HepG2 (cell line): ENCODE data around the gene SZRD1. TPM values are rescaled to one million over a fixed set of nuclear protein-coding genes. Genes with fewer than 3 reads are reported as not detected.

Experiments used
- ATAC-seq: fragments of 200-7000 bp; cut with Tn5 transposase; 3 replicates; pipeline ENCODE4 v1.9.1; 2020; ENCODE audit warnings: mild to moderate bottlenecking, moderate library complexity
- BruUV-seq: library from RNA; stranded (reverse); fragments of 400-500 nt; replicated peaks from 2 replicates; lab custom pipeline; 2021; lab: Mats Ljungman, UMichigan
- CTCF ChIA-PET: fragments of 300-600 bp; formaldehyde crosslinking; extraction: SDS; loops from one replicate; lab custom pipeline; 2021; ENCODE audit warnings: low total read pairs, inconsistent platforms, low intra/inter-chr PET ratio; lab: Yijun Ruan, JAX
- POLR2A ChIA-PET: fragments of 350-600 bp; sonication (Branson Sonifier 250); formaldehyde crosslinking; loops from one replicate; lab custom pipeline; 2020; ENCODE audit warnings: antibody characterized with exemption, inconsistent platforms; lab: Yijun Ruan, JAX
- DNase-seq: peaks from one replicate; pipeline ENCODE4 v3.0.0-alpha.2; 2015; ENCODE audit warnings: low spot score
- FAIRE-seq: peaks from 3 replicates; lab custom pipeline; 2011; peaks lifted over from hg19 to GRCh38; lab: Jason Lieb, UNC
- H2AFZ ChIP-seq: one replicate; pipeline ENCODE4 v1.6.1; 2011; ENCODE audit warnings: low read length, inconsistent platforms
- H3K27ac ChIP-seq: fragments of 300-600 bp; 3 replicates; pipeline ENCODE4 v1.8.0; 2011; ENCODE audit warnings: mixed run types, mild to moderate bottlenecking, mixed read lengths, low read length, inconsistent platforms; ENCODE audit not compliant: insufficient read depth; ENCODE audit errors: extremely low read length
- H3K27me3 ChIP-seq, 2 experiments: fragments of 200-600 bp in 1 of 2; 2 replicates in 1 of 2; 3 replicates in 1 of 2; pipeline versions ENCODE4 v1.6.0 to v1.8.0; 2011; ENCODE audit warnings: low read length in 2 of 2, mild to moderate bottlenecking in 2 of 2, moderate library complexity in 2 of 2, inconsistent platforms in 1 of 2; ENCODE audit not compliant: insufficient read depth in 2 of 2, control insufficient read depth in 1 of 2
- H3K36me3 ChIP-seq, 2 experiments: fragments of 200-600 bp in 1 of 2; replicated peaks in 1 of 2; 2 replicates in 1 of 2; 3 replicates in 1 of 2; pipeline versions ENCODE4 v1.5.1 to v1.8.0; 2011; ENCODE audit warnings: low read length in 2 of 2, inconsistent platforms in 1 of 2; ENCODE audit not compliant: insufficient read depth in 2 of 2, control insufficient read depth in 1 of 2
- H3K4me1 ChIP-seq: 2 replicates; pipeline ENCODE4 v1.5.1; 2012; ENCODE audit warnings: low read length, inconsistent platforms; ENCODE audit not compliant: insufficient read depth
- H3K4me2 ChIP-seq: 2 replicates; pipeline ENCODE4 v1.6.0; 2011; ENCODE audit warnings: low read depth, low read length, inconsistent platforms
- H3K4me3 ChIP-seq, 3 experiments: fragments of 200-600 bp in 1 of 3; sonication (generic), shearing (Covaris generic) in 1 of 3; replicated peaks in 1 of 3; 2 replicates each; pipeline ENCODE4 v1.5.1; 2011 to 2016; ENCODE audit warnings: low read length in 3 of 3, inconsistent platforms in 2 of 3, low read depth in 2 of 3, mild to moderate bottlenecking in 2 of 3, control low read depth in 1 of 3, mixed read lengths in 1 of 3; ENCODE audit not compliant: insufficient read depth in 1 of 3
- H3K79me2 ChIP-seq: one replicate; pipeline ENCODE4 v1.6.1; 2011; ENCODE audit warnings: low read length, inconsistent platforms; ENCODE audit not compliant: insufficient read depth
- H3K9ac ChIP-seq: 2 replicates; pipeline ENCODE4 v1.6.0; 2011; ENCODE audit warnings: mild to moderate bottlenecking, low read depth, low read length, inconsistent platforms; ENCODE audit not compliant: insufficient read depth
- H3K9me3 ChIP-seq: 2 replicates; pipeline ENCODE4 v1.5.1; 2012; ENCODE audit warnings: mild to moderate bottlenecking, low read length
- H4K20me1 ChIP-seq: 2 replicates; pipeline ENCODE4 v1.6.0; 2011; ENCODE audit warnings: inconsistent platforms, mild to moderate bottlenecking, low read length, moderate library complexity; ENCODE audit not compliant: insufficient read depth
- CHD4 ChIP-seq: fragments of 200-600 bp; sonication (generic); IDR thresholded peaks from 2 replicates; pipeline ENCODE4 v1.7.0; 2017; ENCODE audit warnings: mild to moderate bottlenecking, low read length, borderline replicate concordance
- FIP1L1 ChIP-seq: fragments of 200-400 bp; formaldehyde crosslinking; IDR thresholded peaks from 2 replicates; pipeline ENCODE4 v1.6.1; 2018; ENCODE audit warnings: low read depth, mild to moderate bottlenecking, low read length, moderate library complexity, borderline replicate concordance; ENCODE audit not compliant: insufficient read depth
- FLYWCH1 ChIP-seq: sonication (generic); formaldehyde crosslinking; IDR thresholded peaks from 2 replicates; pipeline ENCODE4 v1.8.1; 2023; ENCODE audit warnings: mild to moderate bottlenecking, missing genetic modification reagents
- HHEX ChIP-seq: IDR thresholded peaks from 2 replicates; pipeline ENCODE4 v1.6.1; 2016; ENCODE audit warnings: control low read depth
- KDM3A ChIP-seq: IDR thresholded peaks from 2 replicates; pipeline ENCODE4 v1.6.1; 2018; ENCODE audit warnings: low read depth, missing compliant biosample characterization
- KLF13 ChIP-seq: sonication (generic); formaldehyde crosslinking; IDR thresholded peaks from 2 replicates; pipeline ENCODE4 v1.4.0; 2020; ENCODE audit warnings: mild to moderate bottlenecking, missing genetic modification reagents
- NBN ChIP-seq: fragments of 450-650 bp; conservative IDR thresholded peaks from 2 replicates; pipeline ENCODE4 v1.6.1; 2017
- NFE2L1 ChIP-seq: sonication (generic); formaldehyde crosslinking; IDR thresholded peaks from 2 replicates; pipeline ENCODE4 v1.4.0; 2020; ENCODE audit warnings: missing genetic modification reagents, mild to moderate bottlenecking, borderline replicate concordance
- NR2F2 ChIP-seq: IDR thresholded peaks from 2 replicates; pipeline ENCODE4 v1.6.1; 2012; ENCODE audit warnings: low read depth, inconsistent platforms, borderline replicate concordance
- ONECUT2 ChIP-seq: sonication (generic); formaldehyde crosslinking; IDR thresholded peaks from 2 replicates; pipeline ENCODE4 v1.4.0; 2020; ENCODE audit warnings: missing genetic modification reagents
- PHF8 ChIP-seq: sonication (generic); formaldehyde crosslinking; IDR thresholded peaks from 2 replicates; pipeline ENCODE4 v1.5.0; 2020; ENCODE audit warnings: missing genetic modification reagents
- SIN3B ChIP-seq: fragments of 150-350 bp; IDR thresholded peaks from 2 replicates; pipeline ENCODE4 v1.6.1; 2014; ENCODE audit warnings: low read length
- SOX5 ChIP-seq: IDR thresholded peaks from 2 replicates; pipeline ENCODE4 v1.6.1; 2016; ENCODE audit warnings: borderline replicate concordance
- STAT5B ChIP-seq: sonication (generic); formaldehyde crosslinking; IDR thresholded peaks from 2 replicates; pipeline ENCODE4 v1.4.0; 2020; ENCODE audit warnings: missing genetic modification reagents
- TBP ChIP-seq: sonication (generic); formaldehyde crosslinking; IDR thresholded peaks from 2 replicates; pipeline ENCODE4 v1.5.0; 2020; ENCODE audit warnings: missing genetic modification reagents
- WIZ ChIP-seq: sonication (generic); formaldehyde crosslinking; IDR thresholded peaks from 2 replicates; pipeline ENCODE4 v1.5.1; 2020; ENCODE audit warnings: mild to moderate bottlenecking, missing genetic modification reagents
- ZC3H13 ChIP-seq: sonication (generic); formaldehyde crosslinking; IDR thresholded peaks from 2 replicates; pipeline ENCODE4 v1.8.1; 2023; ENCODE audit warnings: mild to moderate bottlenecking, missing genetic modification reagents, moderate library complexity
- ZNF326 ChIP-seq: sonication (generic); formaldehyde crosslinking; IDR thresholded peaks from 2 replicates; pipeline ENCODE4 v1.4.0; 2020; ENCODE audit warnings: missing genetic modification reagents, borderline replicate concordance
- ZNF431 ChIP-seq: sonication (generic); formaldehyde crosslinking; IDR thresholded peaks from 2 replicates; pipeline ENCODE4 v1.9.0; 2022; ENCODE audit warnings: missing genetic modification reagents, low read depth, mild to moderate bottlenecking, borderline replicate concordance
- ZNF562 ChIP-seq: sonication (generic); formaldehyde crosslinking; IDR thresholded peaks from 2 replicates; pipeline ENCODE4 v1.8.0; 2022; ENCODE audit warnings: missing genetic modification reagents, borderline replicate concordance
- ZNF569 ChIP-seq: sonication (generic); formaldehyde crosslinking; IDR thresholded peaks from 2 replicates; pipeline ENCODE4 v1.5.0; 2020; ENCODE audit warnings: mild to moderate bottlenecking, missing genetic modification reagents, moderate library complexity, borderline replicate concordance
- WGBS: methylation state at CpG from one replicate; pipeline ENCODE4 v1.1.6; 2017; ENCODE audit warnings: low lambda C conversion rate; 5-methylcytosine and 5-hydroxymethylcytosine counted together
- in situ Hi-C: cut with HindIII; loops from 2 replicates; pipeline ENCODE4 v1.10.0; 2017; ENCODE audit warnings: low pct_unique_long_range_greater_than_20kb; ENCODE audit not compliant: extremely low pct_ligation_motif_present
- intact Hi-C: fragments of 100-400 bp; cut with micrococcal nuclease; formaldehyde crosslinking; loops from one replicate; pipeline ENCODE4 v1.10.0; 2022; ENCODE audit not compliant: unreplicated experiment
- polyA plus RNA-seq, 8 experiments: library from polyadenylated mRNA; depleted of rRNA in 3 of 8; stranded (reverse) in 7 of 8; unstranded in 1 of 8; fragments of >200 nt; fragmentation: Illumina TruSeq in 4 of 8; extraction: Trizol in 4 of 8; gene quantifications; 2 replicates each; pipeline versions ENCODE4 v1.2.1 to v1.2.3, GENCODE V29; 2011 to 2016; ENCODE audit warnings: low read depth in 4 of 8, missing spikeins in 1 of 8, mixed read lengths in 1 of 8; ENCODE audit not compliant: insufficient read depth in 1 of 8
- total RNA-seq, 5 experiments: library from RNA; depleted of rRNA; stranded (reverse); fragments of >200 nt; fragmentation: Illumina TruSeq; extraction: Trizol; gene quantifications; 2 replicates each; pipeline ENCODE4 v1.2.3, GENCODE V29; 2016; ENCODE audit warnings: low read depth in 1 of 5
- TF ChIP-seq, protein P1 (sequence below): IDR thresholded peaks from 2 replicates; pipeline ENCODE4 v1.6.1; 2016; ENCODE audit warnings: low read depth, control low read depth
- TF ChIP-seq, protein P2 (sequence below): sonication (generic); formaldehyde crosslinking; IDR thresholded peaks from 2 replicates; pipeline ENCODE4 v1.8.0; 2022; ENCODE audit warnings: missing genetic modification reagents, low read depth, mild to moderate bottlenecking, borderline replicate concordance
- TF ChIP-seq, protein P3 (sequence below): sonication (generic); IDR thresholded peaks from 2 replicates; pipeline ENCODE4 v1.6.1; 2016; ENCODE audit warnings: low read depth, borderline replicate concordance

Gene SZRD1
- total and polyA plus RNA-seq, 2 of the 13 experiments (the other 11 are each of a cell fraction or from before 2014, with no cell fraction given), result 28.5 to 41.4 TPM

DNA sequence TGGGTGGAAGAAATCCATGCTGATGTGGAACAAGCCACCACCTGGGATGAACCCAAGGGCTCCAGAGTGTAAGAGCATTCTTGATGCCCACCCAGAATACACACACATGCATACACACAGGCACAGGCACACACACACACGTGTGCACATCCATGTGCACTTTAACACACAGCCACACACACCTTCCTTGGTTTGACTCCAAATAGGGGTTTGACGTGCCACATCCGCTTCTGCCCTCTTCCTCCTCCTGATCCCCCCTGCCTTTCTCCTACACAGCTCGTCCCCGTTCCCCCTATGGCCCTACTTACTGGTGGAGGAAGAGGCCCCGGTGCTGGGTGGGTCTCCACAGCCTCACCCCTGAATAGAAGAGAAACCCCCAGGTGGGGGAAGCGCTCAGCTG lies 54.2 kb downstream of the SZRD1 start (continued):
- TF ChIP-seq KLF13 (CRISPR knock-in tag), result no peak
- no peak for TF ChIP-seq STAT5B (CRISPR knock-in tag)
- no peak for TF ChIP-seq WIZ (CRISPR knock-in tag)
- TF ChIP-seq, protein P1, sequence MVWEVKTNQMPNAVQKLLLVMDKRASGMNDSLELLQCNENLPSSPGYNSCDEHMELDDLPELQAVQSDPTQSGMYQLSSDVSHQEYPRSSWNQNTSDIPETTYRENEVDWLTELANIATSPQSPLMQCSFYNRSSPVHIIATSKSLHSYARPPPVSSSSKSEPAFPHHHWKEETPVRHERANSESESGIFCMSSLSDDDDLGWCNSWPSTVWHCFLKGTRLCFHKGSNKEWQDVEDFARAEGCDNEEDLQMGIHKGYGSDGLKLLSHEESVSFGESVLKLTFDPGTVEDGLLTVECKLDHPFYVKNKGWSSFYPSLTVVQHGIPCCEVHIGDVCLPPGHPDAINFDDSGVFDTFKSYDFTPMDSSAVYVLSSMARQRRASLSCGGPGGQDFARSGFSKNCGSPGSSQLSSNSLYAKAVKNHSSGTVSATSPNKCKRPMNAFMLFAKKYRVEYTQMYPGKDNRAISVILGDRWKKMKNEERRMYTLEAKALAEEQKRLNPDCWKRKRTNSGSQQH (CRISPR knock-in tag), result no peak
- TF ChIP-seq FLYWCH1 (CRISPR knock-in tag), result no peak
- TF ChIP-seq CHD4, result no peak
- no peak for TF ChIP-seq ZNF431 (CRISPR knock-in tag)

DNA sequence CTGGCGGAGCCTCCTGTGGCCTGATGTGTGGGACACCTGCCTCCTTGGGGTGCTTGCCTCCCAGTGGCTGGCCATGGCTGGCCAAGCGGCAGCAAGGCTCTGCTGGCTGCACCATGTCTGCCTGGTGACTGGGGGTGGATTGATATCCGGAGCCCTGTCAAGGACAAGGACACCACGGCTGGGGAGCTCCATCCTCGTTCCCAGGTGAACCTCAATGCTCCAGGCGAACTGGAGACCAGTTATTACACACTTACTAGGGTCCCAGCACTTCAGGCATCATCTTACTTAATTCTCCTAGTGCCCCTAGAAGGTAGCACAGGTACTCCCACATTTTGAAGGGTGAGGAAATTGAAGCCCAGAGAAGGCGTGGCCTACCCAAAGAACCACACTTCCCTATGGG lies 55.0 kb downstream of the SZRD1 start:
- ATAC-seq, result no peak
- WGBS, result 71% methylated on average over 3 of the region's 7 CpGs
- no peak overlapping the region for H3K4me3 ChIP-seq
- ChIA-PET POLR2A (no interaction called here), CTCF (no interaction called here)
- H3K79me2 ChIP-seq, result no peaks in the 10 kb centered on the region
- in situ Hi-C loops (no loop called here), intact Hi-C loops (loop anchor here (10.0 kb wide), 1 partner anchor 663 kb away; no protein-coding TSS in a partner anchor)
- no peak for TF ChIP-seq ZC3H13 (CRISPR knock-in tag)
- TF ChIP-seq ZNF569 (CRISPR knock-in tag), result no peak
- TF ChIP-seq, protein P2, sequence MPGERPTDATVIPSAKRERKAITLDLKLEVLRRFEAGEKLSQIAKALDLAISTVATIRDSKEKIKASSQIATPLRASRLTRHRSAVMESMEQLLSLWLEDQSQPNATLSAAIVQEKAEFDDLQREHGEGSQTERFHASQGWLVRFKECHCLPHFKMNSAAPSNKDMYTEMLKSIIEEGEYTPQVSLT (CRISPR knock-in tag), result no peak
- no peak for TF ChIP-seq HHEX (CRISPR knock-in tag)
- TF ChIP-seq NR2F2, result no peak
- TF ChIP-seq, protein P3, sequence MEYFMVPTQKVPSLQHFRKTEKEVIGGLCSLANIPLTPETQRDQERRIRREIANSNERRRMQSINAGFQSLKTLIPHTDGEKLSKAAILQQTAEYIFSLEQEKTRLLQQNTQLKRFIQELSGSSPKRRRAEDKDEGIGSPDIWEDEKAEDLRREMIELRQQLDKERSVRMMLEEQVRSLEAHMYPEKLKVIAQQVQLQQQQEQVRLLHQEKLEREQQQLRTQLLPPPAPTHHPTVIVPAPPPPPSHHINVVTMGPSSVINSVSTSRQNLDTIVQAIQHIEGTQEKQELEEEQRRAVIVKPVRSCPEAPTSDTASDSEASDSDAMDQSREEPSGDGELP, result no peak
- TF ChIP-seq ONECUT2 (CRISPR knock-in tag), result no peak
- no peak for TF ChIP-seq ZNF326
- no peak for TF ChIP-seq SOX5 (CRISPR knock-in tag)
- TF ChIP-seq NFE2L1 (CRISPR knock-in tag), result no peak
- no peak for TF ChIP-seq PHF8
- no peak for TF ChIP-seq TBP
- no peak for TF ChIP-seq ZNF562 (CRISPR knock-in tag)
- no peak for TF ChIP-seq FIP1L1
- no peak for TF ChIP-seq KDM3A
- no peak for TF ChIP-seq SIN3B
- no peak for TF ChIP-seq NBN
- H4K20me1 ChIP-seq, result no peaks in the 10 kb centered on the region
- no peaks in the 10 kb centered on the region for H3K27me3 ChIP-seq
- no peak overlapping the region for H2AFZ ChIP-seq
- no peak for DNase-seq
- no peak overlapping the region for H3K9ac ChIP-seq
- H3K9me3 ChIP-seq, result no peaks in the 10 kb centered on the region
- H3K4me2 ChIP-seq, result no peak overlapping the region
- BruUV-seq, result no TSS peak
- no peak overlapping the region for H3K27ac ChIP-seq
- no peak for FAIRE-seq
- peaks cover 27% of the 10 kb centered on the region for H3K4me1 ChIP-seq
- H3K36me3 ChIP-seq, result no peaks in the 10 kb centered on the region
